HG03108 (cell line): Measurements from ENCODE around the gene CA4.

Experiments
- ATAC-seq: cut with Tn5 transposase; IDR thresholded peaks from one replicate; pipeline ENCODE4 v1.9.1; 2021; ENCODE audit warnings: moderate library complexity; ENCODE audit not compliant: unreplicated experiment

The CA4 gene

DNA sequence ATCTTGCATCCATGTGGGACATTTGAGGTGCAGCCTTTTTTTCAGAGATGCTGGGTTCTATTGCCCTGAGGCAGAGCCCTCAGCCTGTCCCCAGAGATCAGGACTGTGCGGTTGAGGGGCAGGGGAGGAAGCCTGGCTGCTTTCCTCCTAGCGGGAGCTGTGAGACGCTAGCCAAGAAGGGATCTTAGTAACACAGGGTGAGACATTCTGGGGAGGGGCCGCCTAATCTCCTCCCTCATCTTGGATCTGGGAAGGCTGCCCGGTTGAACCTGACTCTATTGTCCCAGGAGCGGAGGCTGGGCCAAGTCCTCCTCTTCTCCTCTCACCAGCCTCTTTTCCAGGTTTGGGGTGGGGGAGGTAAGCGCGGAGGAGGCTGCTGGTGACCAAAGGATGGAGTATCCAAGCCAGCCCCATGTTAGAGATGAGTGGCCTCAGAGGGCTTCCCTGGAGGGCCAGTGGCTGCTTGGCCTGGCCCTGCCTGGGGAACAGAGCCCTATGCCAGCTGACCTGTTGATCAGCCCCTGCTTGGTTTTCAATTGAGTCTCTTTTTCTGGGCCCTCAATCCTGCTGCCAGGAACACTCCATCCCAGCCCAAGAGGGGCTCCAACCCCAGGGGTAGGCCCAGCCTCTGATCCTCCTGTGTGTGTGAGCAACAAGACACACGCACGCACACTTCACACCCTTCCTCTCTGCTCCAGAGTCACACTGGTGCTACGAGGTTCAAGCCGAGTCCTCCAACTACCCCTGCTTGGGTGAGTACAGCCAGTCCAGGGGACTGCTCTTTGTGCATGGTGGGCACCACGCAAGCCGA lies 5.0 kb downstream of the CA4 start:
- ATAC-seq = no peak

- ATAC-seq = no peak
These were observed 5.6 kb downstream of the CA4 start for GRCh38 chr17:60155427-60155814.

- no peak for ATAC-seq
These were observed 6.0 kb downstream of the CA4 start for GRCh38 chr17:60155815-60156214.

DNA sequence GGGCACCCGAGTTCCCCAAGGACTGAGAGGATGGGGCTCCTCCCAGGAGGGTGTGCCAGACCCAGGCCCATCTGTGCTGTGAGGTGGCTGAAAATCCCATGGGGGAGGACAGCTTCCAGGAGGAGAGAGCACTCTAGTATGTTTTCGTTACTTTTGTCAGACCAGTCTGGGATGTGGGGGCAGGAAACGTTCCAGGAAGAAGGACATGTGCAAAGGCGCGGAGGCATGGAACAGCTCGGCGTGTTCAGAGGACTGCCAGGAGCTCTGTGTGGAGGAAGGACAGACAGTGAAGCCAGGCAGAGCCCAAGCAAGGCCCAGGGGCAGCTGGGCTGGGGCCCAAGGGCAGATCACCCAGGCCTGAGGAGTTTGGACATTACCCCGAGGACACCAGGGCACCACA lies 7.0 kb downstream of the CA4 start:
- ATAC-seq = no peak

GRCh38 chr17:60157487-60158040 lies 7.8 kb downstream of the CA4 start:
- no peak for ATAC-seq

DNA sequence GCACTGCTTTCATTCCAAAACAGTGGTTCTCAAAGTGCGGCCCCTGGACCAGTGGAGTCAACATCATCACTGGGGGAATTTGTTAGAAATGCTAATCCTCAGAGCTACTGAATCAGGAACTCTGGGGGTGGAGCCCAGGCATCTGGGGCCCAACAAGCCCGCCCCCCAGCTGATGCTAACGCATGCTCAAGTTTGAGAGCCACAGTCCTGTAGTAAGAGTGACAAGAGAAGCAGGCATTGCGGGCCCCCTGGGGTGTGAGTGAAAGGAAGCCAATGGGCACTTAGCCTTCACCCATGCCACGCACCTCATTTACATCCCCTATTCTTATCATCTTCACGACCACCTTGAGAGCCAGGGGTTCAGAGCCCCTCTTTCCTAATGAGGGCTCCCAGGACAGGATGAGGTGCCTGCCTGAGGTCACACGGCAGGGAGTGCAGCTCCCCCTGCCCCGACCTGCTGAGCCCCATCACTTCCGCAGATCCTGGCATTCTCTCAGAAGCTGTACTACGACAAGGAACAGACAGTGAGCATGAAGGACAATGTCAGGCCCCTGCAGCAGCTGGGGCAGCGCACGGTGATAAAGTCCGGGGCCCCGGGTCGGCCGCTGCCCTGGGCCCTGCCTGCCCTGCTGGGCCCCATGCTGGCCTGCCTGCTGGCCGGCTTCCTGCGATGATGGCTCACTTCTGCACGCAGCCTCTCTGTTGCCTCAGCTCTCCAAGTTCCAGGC lies 9.1 kb downstream of the CA4 start:
- no peak for ATAC-seq

DNA sequence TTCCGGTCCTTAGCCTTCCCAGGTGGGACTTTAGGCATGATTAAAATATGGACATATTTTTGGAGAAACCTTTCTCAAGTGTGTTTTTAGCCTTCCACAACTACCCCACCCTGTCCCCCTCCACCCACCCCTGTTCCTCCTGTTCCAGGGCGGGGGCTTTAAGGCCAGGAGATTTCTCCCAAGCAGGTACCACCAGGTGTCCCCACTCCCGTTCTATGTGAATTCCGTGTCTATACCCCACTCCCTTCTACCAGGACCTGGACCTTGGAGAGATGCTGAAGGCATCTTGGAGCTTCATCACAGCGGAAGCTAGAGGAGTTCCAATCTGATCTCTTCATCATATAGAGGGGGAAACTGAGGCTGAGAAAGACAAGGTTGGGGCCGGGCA lies 9.7 kb downstream of the CA4 start:
- ATAC-seq = no peak

DNA sequence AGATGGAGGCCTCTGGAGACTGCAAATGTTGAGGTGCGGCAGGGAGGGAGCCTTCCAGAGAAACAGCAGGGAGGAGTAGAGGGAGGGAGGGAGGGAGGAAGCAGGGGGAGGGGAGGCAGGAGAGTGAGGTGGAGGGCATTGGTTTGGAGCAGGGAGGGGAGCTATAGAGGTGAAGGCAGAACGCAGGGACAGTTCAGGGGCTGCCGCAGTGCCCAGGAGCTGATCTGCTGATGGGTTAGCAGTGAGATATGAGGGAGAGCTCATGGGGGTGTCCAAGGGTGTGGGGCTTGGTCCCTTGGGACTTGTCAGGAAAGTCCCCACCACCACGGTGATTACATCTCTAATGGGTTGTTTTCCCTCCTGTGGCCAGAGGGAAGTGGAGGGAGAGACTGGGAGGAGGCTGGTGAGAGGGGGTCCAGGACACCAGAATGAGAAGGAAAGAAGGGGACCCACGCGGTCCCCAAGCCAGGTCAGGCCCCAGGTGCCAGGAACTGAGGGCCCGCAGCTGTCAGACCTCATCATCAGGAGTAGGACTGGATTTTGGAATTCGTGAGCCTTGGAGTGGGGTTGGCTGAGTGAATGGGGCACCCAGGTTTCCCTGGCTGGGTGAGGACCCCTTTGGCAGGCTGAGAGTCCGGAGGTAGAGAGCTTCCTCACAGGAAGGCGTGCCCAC lies 11.2 kb downstream of the CA4 start:
- ATAC-seq = no peak

GRCh38 chr17:60161598-60162330 lies 12.0 kb downstream of the CA4 start:
- no peak for ATAC-seq

- no peak for ATAC-seq
These were observed 13.5 kb downstream of the CA4 start for GRCh38 chr17:60163108-60163784.

GRCh38 chr17:60164164-60164563 lies 14.4 kb downstream of the CA4 start:
- no peak for ATAC-seq

DNA sequence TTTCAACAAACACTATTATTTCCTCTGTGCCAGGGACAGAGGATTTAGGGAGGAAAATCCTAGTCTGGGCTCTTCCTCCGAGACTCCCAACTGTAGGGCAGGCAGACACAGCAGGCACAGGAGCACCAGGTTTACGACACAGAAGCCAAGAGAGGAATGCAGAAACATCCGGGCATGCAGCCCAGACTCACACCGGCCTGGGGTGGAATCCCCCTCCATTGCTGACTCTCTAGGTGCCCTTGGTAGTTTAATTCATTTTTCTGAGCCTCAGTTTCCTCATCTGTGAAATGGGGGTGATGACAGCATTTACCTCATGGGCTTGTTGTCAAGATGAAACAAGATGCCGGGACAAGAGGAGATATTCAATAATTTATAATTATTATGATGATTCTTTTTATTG lies 14.9 kb downstream of the CA4 start:
- no peak for ATAC-seq

GRCh38 chr17:60165223-60165622 lies 15.4 kb downstream of the CA4 start:
- no peak for ATAC-seq

DNA sequence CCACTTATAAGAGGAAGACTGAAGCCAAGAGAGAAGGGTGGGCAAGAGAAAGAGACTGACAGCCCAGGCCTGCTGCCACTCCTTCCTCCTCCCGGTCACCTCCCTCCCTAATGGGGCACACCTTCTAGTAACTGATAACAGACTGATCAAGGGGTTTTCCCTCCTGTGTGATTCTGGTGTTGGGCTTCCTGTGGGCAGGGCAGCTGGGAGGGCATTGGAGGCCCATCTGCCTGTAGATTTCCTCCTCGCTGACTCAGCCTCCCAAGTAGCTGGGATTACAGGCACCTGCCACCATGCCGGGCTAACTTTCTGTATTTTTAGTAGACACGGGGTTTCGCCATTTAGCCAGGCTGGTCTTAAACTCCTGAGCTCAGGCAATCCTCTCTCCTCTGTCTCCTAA lies 16.2 kb downstream of the CA4 start:
- ATAC-seq = no peak

DNA sequence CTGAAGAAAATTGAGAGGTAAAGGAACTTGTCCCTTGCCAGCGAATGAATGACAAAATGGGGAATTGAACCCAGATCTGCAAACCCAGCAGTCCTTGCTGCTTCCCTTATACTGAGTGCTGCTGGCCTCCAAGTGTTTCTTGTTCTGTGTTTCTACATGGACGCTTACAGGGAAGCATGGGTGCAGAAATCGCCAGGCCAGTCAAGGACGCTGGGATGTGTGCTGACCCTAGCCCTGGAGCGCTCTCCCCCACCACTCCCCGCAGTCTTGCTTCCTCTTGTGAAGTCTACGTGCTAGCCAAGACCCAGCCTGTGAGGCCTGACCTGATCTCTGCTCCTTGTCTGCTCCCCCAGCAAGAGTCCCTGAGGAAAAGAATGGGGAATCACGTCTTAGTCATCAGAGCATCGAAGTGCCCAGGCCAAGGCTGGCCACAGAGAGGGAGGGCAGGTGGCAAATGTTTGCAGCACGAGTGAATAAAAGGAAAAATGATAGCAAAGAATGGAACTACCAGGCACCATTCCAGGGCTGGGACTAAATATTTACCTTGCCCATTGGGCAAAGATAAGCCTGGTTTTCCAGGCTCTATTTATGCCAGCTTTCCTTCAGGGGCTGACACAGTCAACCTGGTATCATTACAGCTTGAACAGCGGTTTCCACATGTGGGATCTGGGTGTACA lies 17.4 kb downstream of the CA4 start:
- ATAC-seq = no peak

- ATAC-seq = no peak
These were observed 18.9 kb downstream of the CA4 start for GRCh38 chr17:60168654-60169053.

DNA sequence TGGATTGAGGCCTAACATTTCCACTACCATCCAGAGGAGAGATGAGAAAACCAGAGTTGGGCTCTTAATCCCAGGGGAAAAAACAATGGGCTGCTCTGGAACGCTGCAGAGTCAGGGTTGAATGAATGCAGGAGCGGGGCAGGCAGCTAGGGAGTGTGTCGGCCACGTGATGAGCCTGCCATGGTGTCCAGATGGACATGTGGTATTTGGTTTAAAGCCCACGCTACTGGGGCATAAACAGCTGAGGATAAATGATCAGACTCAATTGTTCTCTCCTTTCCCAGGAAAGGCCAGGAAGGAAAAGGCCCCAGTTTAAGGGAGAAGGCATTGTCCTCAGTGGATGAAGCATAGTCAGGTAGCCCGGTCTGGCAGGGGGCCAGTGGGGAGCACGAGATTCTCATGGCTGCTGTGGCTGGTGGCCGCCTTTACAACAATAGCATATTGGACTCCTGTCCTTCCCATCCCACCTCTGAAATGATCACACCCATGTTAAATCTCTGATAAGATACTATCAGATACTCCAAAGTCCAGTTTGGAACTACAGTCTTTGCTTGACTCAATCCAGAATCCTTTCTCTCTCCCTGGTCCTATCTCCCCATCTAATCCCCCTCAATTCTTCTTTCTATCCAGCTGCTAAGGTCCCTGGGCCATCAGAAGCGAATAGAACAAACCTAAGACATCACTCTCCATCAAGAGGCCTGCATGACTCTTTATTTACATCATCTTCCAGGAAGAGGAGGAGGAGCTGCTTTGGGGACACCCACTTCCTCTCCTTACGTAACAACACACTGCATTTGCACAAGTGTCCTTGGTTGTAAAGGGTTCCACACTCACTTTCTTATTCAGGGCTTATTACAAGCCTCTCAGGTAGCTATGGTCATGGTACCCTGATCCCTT lies 20.4 kb downstream of the CA4 start:
- no peak for ATAC-seq

DNA sequence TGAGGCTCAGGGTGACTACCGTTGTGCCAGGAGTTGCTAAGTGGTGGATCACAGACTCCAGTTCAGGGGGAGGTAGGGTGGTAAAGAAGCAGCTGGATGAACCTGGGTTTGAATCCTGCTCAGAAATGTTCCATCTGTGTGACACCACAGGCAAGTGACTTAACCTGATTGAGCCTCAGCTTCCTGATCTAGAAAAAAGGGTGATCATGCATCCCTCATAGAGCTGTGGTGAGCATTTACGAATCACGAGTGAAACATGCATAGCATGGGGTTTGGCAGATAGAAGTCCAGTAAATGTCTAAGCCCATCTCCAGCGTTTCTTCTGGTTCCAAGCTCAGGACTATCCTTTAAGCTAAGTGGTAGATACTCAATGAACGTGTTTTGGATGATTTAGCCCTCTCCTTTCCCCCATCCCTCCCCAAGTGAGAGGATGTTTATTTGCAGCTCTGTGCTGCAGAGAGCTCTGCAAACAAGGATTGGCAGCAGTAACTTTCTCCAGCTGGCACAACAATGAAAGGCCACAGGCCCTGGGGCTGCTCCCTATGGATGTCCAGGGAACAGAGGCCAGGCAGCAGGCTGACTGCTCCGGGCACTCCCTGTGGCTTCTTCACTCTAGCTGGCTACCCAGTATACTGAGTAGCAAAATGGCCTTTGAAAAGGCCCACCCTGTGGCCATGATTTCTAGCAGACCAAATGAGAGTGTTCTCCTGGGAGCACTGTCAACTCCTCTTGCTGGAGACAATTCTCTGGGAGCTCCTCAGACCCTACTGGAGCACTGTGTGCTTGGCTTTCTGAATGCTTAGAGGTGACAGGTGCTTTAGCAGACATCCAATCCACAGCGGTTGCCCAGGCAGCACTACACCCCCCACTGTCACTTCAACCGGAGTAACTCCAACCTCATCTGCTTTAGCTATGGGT lies 21.3 kb downstream of the CA4 start:
- no peak for ATAC-seq
